Heart left ventricle (tissue), 13 donors: ENCODE results near the gene NR4A1.

ENCODE experiments used
- POLR2A ChIP-seq, 2 donors: fragments of 450-650 bp; IDR thresholded peaks; one replicate each; pipeline ENCODE4 v1.6.1; 2017; ENCODE audit warnings: antibody characterized with exemption in 2 of 2, mild to moderate bottlenecking in 2 of 2, moderate library complexity in 2 of 2
- TF ChIP-seq, protein P1 (sequence below), 12 donors: fragments of 200-600 bp; sonication (generic) in 4 of 12; IDR thresholded peaks; one replicate each; pipeline versions ENCODE4 v1.5.0 to v1.8.0; 2018 to 2022; ENCODE audit warnings: antibody characterized with exemption in 12 of 12, mild to moderate bottlenecking in 5 of 12
- donor health status: ischemic (EF 13 %, LVEDD 7.1; RV severe dilation, severe dysfunction).
- donor health status: DM: no; HTN: yes; CAD: no.
- donor health status: DM: no; HTN: no; CAD: no.
- donor health status: ischemic (EF 25% LVEDD 6.9; RV normal size, moderate dysfunction).
- donor health status: ischemic (EF 25% LVEDD 5.7; RV mildly dilated, moderate dysfunction).
- donor health status: ischemic (EF 35%, LVEDD 5.7; RV mildly dilated, moderate dysfunction).
- donor health status: nonischemic (EF 11% LVEDD 7.7; RV severe dilation, severe dysfunction).
- donor health status: DM: yes; HTN: yes; CAD: no.
- donor health status: PGD.
- donor health status: ischemic (EF 29% LVEDD 5.4; RV normal size, mild dysfunction).
- donor health status: nonischemic (EF 23%, LVEDD 6.1; RV moderate dilation, normal function).

DNA sequence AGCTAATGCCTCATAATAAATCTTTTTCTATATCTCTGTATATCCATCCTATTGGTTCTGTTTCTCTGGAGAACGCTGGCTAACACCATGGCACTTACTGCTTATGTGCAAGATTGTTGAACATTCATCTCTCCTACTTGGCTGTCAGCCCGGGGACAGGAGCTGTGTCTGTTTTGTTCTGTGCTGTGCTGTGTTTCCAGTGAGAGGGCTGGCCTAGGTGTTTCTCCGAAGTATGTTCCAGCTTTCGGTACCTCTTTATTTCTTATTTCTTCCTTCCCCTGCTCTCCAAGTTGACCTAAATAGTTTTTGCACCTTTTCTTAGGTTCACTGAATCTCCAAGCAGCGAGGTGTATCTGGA lies 18.8 kb upstream of the NR4A1 start:
- TF ChIP-seq, protein P1, sequence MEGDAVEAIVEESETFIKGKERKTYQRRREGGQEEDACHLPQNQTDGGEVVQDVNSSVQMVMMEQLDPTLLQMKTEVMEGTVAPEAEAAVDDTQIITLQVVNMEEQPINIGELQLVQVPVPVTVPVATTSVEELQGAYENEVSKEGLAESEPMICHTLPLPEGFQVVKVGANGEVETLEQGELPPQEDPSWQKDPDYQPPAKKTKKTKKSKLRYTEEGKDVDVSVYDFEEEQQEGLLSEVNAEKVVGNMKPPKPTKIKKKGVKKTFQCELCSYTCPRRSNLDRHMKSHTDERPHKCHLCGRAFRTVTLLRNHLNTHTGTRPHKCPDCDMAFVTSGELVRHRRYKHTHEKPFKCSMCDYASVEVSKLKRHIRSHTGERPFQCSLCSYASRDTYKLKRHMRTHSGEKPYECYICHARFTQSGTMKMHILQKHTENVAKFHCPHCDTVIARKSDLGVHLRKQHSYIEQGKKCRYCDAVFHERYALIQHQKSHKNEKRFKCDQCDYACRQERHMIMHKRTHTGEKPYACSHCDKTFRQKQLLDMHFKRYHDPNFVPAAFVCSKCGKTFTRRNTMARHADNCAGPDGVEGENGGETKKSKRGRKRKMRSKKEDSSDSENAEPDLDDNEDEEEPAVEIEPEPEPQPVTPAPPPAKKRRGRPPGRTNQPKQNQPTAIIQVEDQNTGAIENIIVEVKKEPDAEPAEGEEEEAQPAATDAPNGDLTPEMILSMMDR (IDR thresholded peaks at IDR 0.05): no peak
- no peak for TF ChIP-seq POLR2A (IDR thresholded peaks at IDR 0.05)
